ENCODE data around the gene EPHB6. TPM values are rescaled to one million over a fixed set of nuclear protein-coding genes. Genes with fewer than 3 reads are reported as not detected.

Gene EPHB6
- total RNA-seq, 4 donors from 2014 or later = 0.53 to 19.0 (median 5.5) TPM

DNA sequence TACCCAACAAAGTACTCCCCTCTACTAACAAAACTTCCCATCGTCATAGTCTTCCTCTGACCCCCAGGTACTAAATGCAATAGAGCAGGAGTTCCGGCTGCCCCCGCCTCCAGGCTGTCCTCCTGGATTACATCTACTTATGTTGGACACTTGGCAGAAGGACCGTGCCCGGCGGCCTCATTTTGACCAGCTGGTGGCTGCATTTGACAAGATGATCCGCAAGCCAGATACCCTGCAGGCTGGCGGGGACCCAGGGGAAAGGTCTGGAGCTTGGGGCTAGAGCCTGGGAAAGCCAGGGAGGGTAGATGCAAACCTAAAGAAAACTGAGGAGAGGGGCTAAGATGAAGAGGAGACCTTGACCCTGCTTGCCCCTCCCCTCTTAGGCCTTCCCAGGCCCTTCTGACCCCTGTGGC, 15.3 kb downstream of the EPHB6 start:
- no peaks in the 10 kb centered on the region for H3K36me3 ChIP-seq
- no peak overlapping the region for H3K4me3 ChIP-seq
- H3K9me3 ChIP-seq = no peaks in the 10 kb centered on the region
- H3K4me1 ChIP-seq = no peaks in the 10 kb centered on the region
- H3K27ac ChIP-seq = no peak overlapping the region
- DNase-seq = peak in 1 of 3 donors; percentile 9
- H3K27me3 ChIP-seq = no peaks in the 10 kb centered on the region
- TF ChIP-seq, protein P1, sequence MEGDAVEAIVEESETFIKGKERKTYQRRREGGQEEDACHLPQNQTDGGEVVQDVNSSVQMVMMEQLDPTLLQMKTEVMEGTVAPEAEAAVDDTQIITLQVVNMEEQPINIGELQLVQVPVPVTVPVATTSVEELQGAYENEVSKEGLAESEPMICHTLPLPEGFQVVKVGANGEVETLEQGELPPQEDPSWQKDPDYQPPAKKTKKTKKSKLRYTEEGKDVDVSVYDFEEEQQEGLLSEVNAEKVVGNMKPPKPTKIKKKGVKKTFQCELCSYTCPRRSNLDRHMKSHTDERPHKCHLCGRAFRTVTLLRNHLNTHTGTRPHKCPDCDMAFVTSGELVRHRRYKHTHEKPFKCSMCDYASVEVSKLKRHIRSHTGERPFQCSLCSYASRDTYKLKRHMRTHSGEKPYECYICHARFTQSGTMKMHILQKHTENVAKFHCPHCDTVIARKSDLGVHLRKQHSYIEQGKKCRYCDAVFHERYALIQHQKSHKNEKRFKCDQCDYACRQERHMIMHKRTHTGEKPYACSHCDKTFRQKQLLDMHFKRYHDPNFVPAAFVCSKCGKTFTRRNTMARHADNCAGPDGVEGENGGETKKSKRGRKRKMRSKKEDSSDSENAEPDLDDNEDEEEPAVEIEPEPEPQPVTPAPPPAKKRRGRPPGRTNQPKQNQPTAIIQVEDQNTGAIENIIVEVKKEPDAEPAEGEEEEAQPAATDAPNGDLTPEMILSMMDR (IDR thresholded peaks at IDR 0.05) = no peak
- no peak for TF ChIP-seq POLR2A (IDR thresholded peaks at IDR 0.05)

DNA sequence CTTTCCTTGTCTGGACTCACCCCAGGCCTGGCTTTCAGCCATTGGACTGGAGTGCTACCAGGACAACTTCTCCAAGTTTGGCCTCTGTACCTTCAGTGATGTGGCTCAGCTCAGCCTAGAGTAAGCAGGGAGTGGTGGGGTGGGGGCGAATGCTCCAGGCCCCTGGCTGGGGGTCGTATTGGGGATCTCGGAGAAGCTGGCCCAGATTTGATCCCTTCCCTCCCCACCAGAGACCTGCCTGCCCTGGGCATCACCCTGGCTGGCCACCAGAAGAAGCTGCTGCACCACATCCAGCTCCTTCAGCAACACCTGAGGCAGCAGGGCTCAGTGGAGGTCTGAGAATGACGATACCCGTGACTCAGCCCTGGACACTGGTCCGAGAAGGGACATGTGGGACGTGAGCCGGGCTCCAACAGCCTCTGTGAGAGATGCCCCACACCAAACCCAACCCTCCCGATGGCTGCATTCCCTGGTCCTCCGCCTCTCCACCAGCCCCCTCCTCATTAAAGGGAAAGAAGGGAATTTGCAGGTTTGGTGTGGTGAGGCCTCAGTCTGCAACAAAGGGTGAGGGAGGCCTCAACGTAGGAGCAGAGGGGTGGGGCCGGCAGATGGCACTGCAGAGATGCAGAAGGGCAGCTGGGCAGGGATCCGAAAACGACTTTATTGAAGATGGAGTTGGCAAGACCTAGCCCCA, 15.8 kb downstream of the EPHB6 start:
- TF ChIP-seq POLR2A (IDR thresholded peaks at IDR 0.05) = no peak
- TF ChIP-seq, protein P1 (IDR thresholded peaks at IDR 0.05) = no peak
- no peaks in the 10 kb centered on the region for H3K9me3 ChIP-seq
- no peaks in the 10 kb centered on the region for H3K36me3 ChIP-seq
- H3K4me1 ChIP-seq = no peaks in the 10 kb centered on the region
- no peaks in the 10 kb centered on the region for H3K27me3 ChIP-seq
- H3K27ac ChIP-seq = no peak overlapping the region
- peak in 1 of 3 donors; percentile 8 for DNase-seq
- H3K4me3 ChIP-seq = no peak overlapping the region

DNA sequence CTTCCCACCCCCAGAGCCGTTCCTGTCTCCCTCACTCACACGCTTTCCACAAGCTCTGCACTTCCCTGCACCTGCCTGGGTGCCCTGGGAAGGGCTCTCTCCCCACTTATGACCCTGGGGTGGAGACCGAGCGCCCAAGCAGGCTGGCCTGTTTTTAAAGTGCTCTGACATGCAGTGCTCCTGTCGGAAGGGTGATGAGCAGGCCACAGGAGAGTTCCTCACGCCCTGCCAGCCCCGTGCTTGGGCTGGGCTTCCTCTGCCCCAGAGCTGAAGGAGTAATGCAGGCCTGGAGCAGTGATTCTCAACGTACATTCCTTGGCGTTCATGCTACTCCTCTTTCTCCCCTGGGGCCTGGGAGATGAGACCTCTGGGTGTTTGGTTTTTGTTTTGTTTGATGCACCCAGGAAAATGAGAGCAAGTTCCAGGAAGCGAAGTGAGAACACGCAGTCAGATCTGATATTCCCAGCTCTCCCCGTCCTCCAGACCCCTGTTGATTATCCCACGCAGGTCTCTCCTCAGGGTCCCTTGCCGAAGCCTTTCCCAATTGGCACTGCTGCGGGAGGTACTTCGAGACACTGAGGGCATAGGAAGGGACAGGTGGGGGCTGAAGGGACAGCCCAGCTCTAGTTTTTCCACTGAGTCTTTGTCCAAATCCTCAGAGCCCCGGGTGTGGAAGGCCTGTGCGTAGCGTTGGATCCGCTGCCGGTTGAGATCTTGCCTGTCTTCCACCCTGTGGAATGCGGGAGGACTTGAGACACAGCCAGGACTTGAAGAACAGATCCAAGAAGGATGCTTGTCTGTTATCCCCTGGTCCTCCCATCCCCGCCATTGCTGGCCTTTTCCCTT, 16.6 kb downstream of the EPHB6 start:
- Histone ChIP-seq H3K4me3 (no peak overlapping the region), H3K27ac (no peak overlapping the region), H3K36me3 (no peaks in the 10 kb centered on the region), H3K4me1 (no peaks in the 10 kb centered on the region), H3K27me3 (no peaks in the 10 kb centered on the region), H3K9me3 (no peaks in the 10 kb centered on the region)
- peak in 2 of 3 donors; percentile 7 to 25 for DNase-seq
- TF ChIP-seq POLR2A (IDR thresholded peaks at IDR 0.05) = no peak
- TF ChIP-seq, protein P1 (IDR thresholded peaks at IDR 0.05) = no peak

DNA sequence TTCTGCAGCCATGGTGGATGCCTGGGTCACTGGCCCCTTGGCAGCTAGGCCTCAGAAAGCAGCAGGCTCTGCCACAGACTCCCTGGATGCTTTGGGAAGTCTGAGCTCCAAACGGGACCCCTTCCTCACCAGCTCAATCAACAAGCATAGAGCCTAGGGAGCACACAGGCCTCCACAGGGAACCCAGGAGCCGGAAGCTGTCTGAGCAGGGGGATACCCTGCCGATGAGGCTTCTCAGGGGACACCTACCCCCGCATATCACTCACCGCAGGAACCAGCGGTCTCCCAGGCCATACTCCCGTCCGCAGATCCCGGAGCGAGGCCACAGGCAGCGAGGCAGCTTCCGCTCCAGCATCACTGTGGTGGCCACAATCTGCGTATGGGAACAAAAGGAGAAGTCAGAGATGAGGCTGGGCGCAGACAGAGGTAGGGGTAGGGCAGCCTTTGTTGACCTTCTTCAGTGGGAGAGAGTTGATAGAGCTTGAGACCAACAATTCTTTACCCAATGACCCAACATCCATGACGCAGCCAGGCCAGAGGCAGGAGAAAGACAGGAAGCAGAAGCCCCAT, 17.3 kb downstream of the EPHB6 start:
- no peaks in the 10 kb centered on the region for H3K27me3 ChIP-seq
- H3K36me3 ChIP-seq = no peaks in the 10 kb centered on the region
- H3K4me1 ChIP-seq = no peaks in the 10 kb centered on the region
- no peak overlapping the region for H3K4me3 ChIP-seq
- H3K27ac ChIP-seq = no peak overlapping the region
- no peaks in the 10 kb centered on the region for H3K9me3 ChIP-seq
- TF ChIP-seq, protein P1 (IDR thresholded peaks at IDR 0.05) = no peak
- no peak for TF ChIP-seq POLR2A (IDR thresholded peaks at IDR 0.05)
- DNase-seq = peak in 2 of 3 donors; percentile 8 to 36

DNA sequence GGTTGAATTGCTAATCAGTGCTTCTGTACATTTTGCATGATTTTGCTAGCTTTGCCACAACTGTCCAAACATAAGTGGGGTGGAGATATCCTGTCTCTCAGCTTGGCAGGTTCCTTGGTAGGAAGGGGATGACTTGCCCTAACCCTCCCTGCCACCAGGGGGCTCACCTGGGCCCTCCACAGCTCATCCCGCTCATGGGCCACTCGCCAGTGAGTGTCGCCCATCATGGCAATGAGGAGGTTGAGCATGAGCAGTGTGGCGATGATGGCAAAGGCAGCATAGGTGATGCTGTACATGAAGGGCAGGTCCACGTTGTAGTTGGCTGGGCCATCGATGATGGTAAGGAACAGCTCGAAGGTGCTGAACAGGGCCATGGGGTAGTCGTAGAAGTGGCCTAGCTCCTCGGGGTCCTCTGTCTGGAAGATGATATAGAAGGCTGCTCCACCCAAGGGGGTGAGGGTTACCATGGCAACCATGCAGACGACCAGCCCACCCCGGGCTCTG, 18.5 kb downstream of the EPHB6 start:
- no peak overlapping the region for H3K27ac ChIP-seq
- no peak overlapping the region for H3K4me3 ChIP-seq
- TF ChIP-seq, protein P1 (IDR thresholded peaks at IDR 0.05) = peak in 4 of 6 experiments; percentile 24 to 41 (median 35)
- no peak for TF ChIP-seq POLR2A (IDR thresholded peaks at IDR 0.05)
- H3K9me3 ChIP-seq = no peaks in the 10 kb centered on the region
- H3K4me1 ChIP-seq = no peaks in the 10 kb centered on the region
- no peaks in the 10 kb centered on the region for H3K36me3 ChIP-seq
- peak in 1 of 3 donors; percentile 50 for DNase-seq
- H3K27me3 ChIP-seq = no peaks in the 10 kb centered on the region
